AG09309 (cell line): ENCODE results near the gene PRRC2B.

Source experiments
- DNase-seq: peaks from one replicate; pipeline ENCODE4 v3.0.0-alpha.2; 2010; ENCODE audit warnings: low read depth
- H3K4me3 ChIP-seq: 2 replicates; pipeline ENCODE4 v1.5.1; 2011; ENCODE audit warnings: mild to moderate bottlenecking, low read depth, low read length, moderate library complexity; ENCODE audit not compliant: control insufficient read depth
- CTCF ChIP-seq: IDR thresholded peaks from 2 replicates; pipeline ENCODE4 v1.5.1; 2011; ENCODE audit warnings: mild to moderate bottlenecking, low read depth, low read length, inconsistent platforms; ENCODE audit not compliant: insufficient read depth, control insufficient read depth; ENCODE audit errors: missing control alignments

PRRC2B gene

GRCh38 chr9:131500377-131500776 lies 106.5 kb downstream of the PRRC2B start:
- H3K4me3 ChIP-seq, result no peak overlapping the region
- TF ChIP-seq CTCF, result no peak
- no peak for DNase-seq

GRCh38 chr9:131500939-131501541 lies 107.2 kb downstream of the PRRC2B start:
- no peak for TF ChIP-seq CTCF
- no peak overlapping the region for H3K4me3 ChIP-seq
- peak; percentile 28 for DNase-seq

- DNase-seq, result peak; percentile 23
- TF ChIP-seq CTCF, result no peak
Measured at GRCh38 chr9:131502781-131503625, 109.1 kb downstream of the PRRC2B start, which contains the start of gene POMT1. Gene POMT1, plus strand, starts transcription at chr9:131502918. Its CDS starts 1,301 bp downstream, at chr9:131504219.

GRCh38 chr9:131503626-131504465 lies 110.0 kb downstream of the PRRC2B start:
- no peak for DNase-seq
- no peak for TF ChIP-seq CTCF
- peak overlapping the region; percentile 95 for H3K4me3 ChIP-seq

More at GRCh38 chr9:131502781-131503625, 109.1 kb downstream of the PRRC2B start, which contains the start of gene POMT1:
- H3K4me3 ChIP-seq, result peak within 1 kb of the TSS; percentile 95

- DNase-seq, result no peak
- H3K4me3 ChIP-seq, result no peak overlapping the region
- TF ChIP-seq CTCF, result no peak
Measured at GRCh38 chr9:131505012-131505411, 111.1 kb downstream of the PRRC2B start.

- H3K4me3 ChIP-seq, result no peak overlapping the region
- DNase-seq, result no peak
- TF ChIP-seq CTCF, result no peak
Measured at GRCh38 chr9:131511416-131511815, 117.5 kb downstream of the PRRC2B start.
